BE2C (cell line): ENCODE results near the gene MAB21L3.

Source experiments
- DNase-seq: peaks from one replicate; pipeline ENCODE4 v3.0.0-alpha.2; 2020
- H3K27me3 ChIP-seq: fragments of 250-450 bp; sonication (Bioruptor Pico); 2 replicates; pipeline ENCODE4 v1.5.1; 2020; ENCODE audit warnings: mild to moderate bottlenecking
- H3K36me3 ChIP-seq: fragments of 250-450 bp; sonication (Bioruptor Pico); 2 replicates; pipeline ENCODE4 v1.5.1; 2020; ENCODE audit warnings: mild to moderate bottlenecking
- H3K4me1 ChIP-seq: fragments of 250-450 bp; sonication (Bioruptor Pico); 2 replicates; pipeline ENCODE4 v1.5.1; 2020
- H3K4me3 ChIP-seq: 2 replicates; pipeline ENCODE4 v1.5.1; 2011; ENCODE audit warnings: low read depth, low read length
- H3K9me3 ChIP-seq: fragments of 250-450 bp; sonication (Bioruptor Pico); 2 replicates; pipeline ENCODE4 v1.5.1; 2020
- TF ChIP-seq, protein P1 (sequence below): IDR thresholded peaks from 2 replicates; pipeline ENCODE4 v1.5.1; 2012; ENCODE audit warnings: mild to moderate bottlenecking, low read depth, low read length

MAB21L3 gene

DNA sequence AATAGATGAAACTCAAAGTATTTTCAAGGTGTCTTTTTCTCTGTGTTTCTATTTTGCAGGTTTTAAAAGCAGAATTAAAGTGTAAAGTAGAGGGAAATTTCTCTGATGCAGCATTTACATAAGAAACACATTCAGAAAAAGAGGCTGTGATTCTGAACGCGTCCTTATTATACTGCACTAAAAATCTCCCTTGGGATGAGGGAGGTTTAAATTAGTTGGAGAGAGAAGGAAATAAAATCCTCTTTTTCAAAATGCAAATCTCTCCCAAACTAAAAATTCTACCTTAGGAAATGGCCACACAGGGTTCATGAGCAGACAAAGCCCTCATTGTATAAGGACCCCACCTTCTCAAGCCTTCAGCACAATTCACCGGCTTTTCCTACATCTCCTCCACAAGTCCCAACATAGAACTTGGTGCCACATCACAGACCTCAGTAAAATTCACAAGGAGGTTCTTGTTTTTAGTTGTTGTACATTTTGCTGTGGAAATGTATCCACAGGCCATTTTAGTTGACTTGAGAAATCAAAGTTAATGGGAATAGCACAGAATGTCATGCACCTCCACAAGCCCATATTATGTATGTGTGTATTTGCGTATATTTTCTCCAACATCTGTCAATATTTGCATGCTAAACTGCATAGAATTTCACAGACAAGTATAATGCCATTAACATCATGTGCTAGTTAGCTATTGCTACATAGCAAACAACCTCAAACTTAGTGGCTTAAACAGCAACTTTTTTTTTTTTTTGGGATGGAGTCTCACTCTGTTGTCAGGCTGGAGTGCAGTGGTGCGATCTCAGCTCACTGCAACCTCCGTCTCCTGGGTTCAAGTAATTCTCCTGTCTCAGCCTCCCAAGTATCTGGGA is 59.8 kb downstream of the MAB21L3 start:
- H3K36me3 ChIP-seq: no peaks in the 10 kb centered on the region
- H3K4me3 ChIP-seq: no peak overlapping the region
- no peaks in the 10 kb centered on the region for H3K27me3 ChIP-seq
- no peaks in the 10 kb centered on the region for H3K4me1 ChIP-seq
- H3K9me3 ChIP-seq: no peaks in the 10 kb centered on the region
- DNase-seq: no peak
- TF ChIP-seq, protein P1, sequence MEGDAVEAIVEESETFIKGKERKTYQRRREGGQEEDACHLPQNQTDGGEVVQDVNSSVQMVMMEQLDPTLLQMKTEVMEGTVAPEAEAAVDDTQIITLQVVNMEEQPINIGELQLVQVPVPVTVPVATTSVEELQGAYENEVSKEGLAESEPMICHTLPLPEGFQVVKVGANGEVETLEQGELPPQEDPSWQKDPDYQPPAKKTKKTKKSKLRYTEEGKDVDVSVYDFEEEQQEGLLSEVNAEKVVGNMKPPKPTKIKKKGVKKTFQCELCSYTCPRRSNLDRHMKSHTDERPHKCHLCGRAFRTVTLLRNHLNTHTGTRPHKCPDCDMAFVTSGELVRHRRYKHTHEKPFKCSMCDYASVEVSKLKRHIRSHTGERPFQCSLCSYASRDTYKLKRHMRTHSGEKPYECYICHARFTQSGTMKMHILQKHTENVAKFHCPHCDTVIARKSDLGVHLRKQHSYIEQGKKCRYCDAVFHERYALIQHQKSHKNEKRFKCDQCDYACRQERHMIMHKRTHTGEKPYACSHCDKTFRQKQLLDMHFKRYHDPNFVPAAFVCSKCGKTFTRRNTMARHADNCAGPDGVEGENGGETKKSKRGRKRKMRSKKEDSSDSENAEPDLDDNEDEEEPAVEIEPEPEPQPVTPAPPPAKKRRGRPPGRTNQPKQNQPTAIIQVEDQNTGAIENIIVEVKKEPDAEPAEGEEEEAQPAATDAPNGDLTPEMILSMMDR: no peak

DNA sequence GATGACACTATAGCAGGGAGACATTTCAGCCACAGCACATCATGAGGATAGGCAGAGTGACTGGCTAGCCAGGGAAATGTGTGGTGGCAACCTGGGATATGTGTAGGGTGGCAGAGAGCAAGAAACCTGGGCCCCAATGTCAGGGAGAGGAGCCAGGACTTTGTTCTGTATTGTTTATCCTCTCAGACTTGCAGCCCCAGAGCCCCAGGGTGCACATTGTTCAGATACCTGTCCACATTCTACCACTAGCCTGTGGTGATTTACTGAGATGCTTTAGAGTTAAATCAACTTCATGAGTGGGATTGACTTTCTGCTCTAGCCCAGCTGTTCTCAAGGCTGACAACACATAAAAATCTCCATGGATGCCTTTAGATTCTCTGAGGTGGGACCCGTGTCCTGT is 61.5 kb downstream of the MAB21L3 start:
- Histone ChIP-seq H3K27me3 (no peaks in the 10 kb centered on the region), H3K4me1 (no peaks in the 10 kb centered on the region), H3K9me3 (no peaks in the 10 kb centered on the region), H3K36me3 (no peaks in the 10 kb centered on the region), H3K4me3 (no peak overlapping the region)
- no peak for DNase-seq
- TF ChIP-seq, protein P1: no peak

DNA sequence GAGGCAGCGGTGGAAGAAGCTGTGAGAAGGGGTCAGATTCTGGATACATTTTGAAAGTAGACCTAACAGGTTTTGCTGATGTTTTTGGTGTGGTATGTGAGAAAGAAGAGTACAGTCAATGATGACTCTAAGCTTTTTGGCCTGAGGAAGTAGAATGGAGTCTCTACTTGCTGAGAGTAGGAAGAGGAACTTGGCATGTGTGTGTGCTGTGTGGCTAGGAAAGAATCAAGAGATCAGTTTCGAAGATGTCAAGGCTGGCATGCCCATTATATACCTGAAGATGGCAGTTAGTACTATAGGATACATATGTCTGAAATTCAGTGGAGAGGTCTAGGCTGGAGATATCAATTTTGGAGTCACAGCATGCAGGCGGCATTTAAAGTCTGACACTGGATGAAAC is 64.4 kb downstream of the MAB21L3 start:
- TF ChIP-seq, protein P1: no peak
- Histone ChIP-seq H3K27me3 (no peaks in the 10 kb centered on the region), H3K4me3 (no peak overlapping the region), H3K4me1 (no peaks in the 10 kb centered on the region), H3K9me3 (no peaks in the 10 kb centered on the region), H3K36me3 (no peaks in the 10 kb centered on the region)
- DNase-seq: no peak

DNA sequence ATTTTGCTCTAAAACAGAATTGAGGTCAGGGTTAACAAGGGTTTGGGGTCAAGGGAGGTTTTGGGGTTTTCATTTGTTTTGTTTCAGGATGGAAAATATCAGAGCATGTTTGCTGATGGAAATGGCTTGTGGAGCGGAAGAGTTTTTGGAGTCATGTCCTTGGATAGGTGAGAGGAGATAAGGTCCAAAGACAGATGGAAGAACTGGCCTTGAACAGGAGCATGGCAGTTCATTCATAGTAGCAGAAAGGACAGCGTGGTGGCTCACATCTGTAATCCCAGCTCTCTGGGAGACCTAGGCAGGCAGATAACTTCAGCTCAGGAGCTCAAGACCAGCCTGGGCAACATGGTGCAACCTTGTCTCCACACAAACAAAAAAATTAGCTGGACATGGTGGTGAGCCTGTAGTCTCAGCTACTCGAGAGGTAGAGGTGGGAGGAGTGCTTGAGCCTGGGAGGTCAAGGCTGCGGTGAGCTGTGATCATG is 65.1 kb downstream of the MAB21L3 start:
- no peaks in the 10 kb centered on the region for H3K36me3 ChIP-seq
- H3K4me3 ChIP-seq: no peak overlapping the region
- no peaks in the 10 kb centered on the region for H3K4me1 ChIP-seq
- DNase-seq: no peak
- no peaks in the 10 kb centered on the region for H3K9me3 ChIP-seq
- H3K27me3 ChIP-seq: no peaks in the 10 kb centered on the region
- TF ChIP-seq, protein P1: no peak

DNA sequence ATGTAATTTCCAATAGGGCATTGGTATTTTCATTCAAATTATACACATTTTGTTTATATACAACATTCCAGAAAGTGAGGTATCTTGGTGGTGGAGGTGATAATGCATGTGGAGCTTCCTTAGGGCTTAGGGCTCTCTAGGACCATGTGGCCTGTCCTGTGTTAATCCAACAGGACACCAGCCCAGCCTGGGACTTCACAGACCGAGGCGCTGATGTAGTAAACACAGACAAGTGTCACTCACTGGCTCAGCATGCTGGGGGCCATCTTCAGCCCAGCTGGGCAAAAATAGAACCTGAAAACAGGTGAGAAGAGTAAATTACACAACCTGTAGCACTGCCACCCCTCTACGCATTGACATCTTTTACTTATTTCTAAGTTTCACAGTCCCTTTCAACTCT is 66.7 kb downstream of the MAB21L3 start:
- Histone ChIP-seq H3K36me3 (no peaks in the 10 kb centered on the region), H3K4me1 (no peaks in the 10 kb centered on the region), H3K27me3 (no peaks in the 10 kb centered on the region), H3K4me3 (no peak overlapping the region), H3K9me3 (no peaks in the 10 kb centered on the region)
- TF ChIP-seq, protein P1: no peak
- no peak for DNase-seq

DNA sequence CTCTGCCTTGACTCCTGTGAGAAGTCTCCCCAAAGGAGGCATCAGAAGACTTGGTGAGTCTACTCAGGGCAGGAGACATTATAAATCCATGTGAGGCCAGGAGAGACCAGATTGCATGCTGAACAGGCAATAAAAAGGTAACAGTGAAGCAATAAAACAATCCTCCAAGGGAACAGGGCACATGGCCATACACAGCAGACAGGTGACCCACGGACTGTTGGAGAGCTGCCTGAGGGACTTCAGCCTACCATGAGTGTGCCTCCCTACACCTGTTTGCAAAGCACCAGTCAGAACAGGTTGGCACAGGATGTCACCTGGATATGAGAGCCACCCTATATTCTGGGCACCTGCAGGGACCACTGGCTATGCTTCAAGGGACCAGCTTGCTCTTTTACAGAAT is 67.6 kb downstream of the MAB21L3 start:
- Histone ChIP-seq H3K4me3 (no peak overlapping the region), H3K36me3 (no peaks in the 10 kb centered on the region), H3K4me1 (no peaks in the 10 kb centered on the region), H3K27me3 (no peaks in the 10 kb centered on the region), H3K9me3 (no peaks in the 10 kb centered on the region)
- DNase-seq: no peak
- TF ChIP-seq, protein P1: no peak
